Neural cell (in vitro differentiated cells): ENCODE results near the gene CSTB. TPM values are rescaled to one million over a fixed set of nuclear protein-coding genes. Genes with fewer than 3 reads are reported as not detected.

Experiments
- H2AFZ ChIP-seq: fragments of 200-600, 300-800 bp; sonication (generic), shearing (Covaris generic); 2 replicates; pipeline ENCODE4 v1.6.0; 2014; ENCODE audit warnings: low read depth, mild to moderate bottlenecking, antibody characterized with exemption, low read length, moderate library complexity
- H3F3A ChIP-seq: fragments of 200-600 bp; shearing (Covaris generic); 2 replicates; pipeline ENCODE4 v1.6.1; 2016; ENCODE audit warnings: mild to moderate bottlenecking, moderate library complexity, mixed read lengths, antibody characterized with exemption, low read length; ENCODE audit not compliant: insufficient read depth, poor library complexity, severe bottlenecking
- H3K27ac ChIP-seq: fragments of 200-600, 300-800 bp; sonication (generic), shearing (Covaris generic); 2 replicates; pipeline ENCODE4 v1.5.1; 2014; ENCODE audit warnings: mild to moderate bottlenecking, low read length, moderate library complexity
- H3K27me3 ChIP-seq: fragments of 300-800, 200-600 bp; sonication (generic), shearing (Covaris generic); 2 replicates; pipeline ENCODE4 v1.6.0; 2014; ENCODE audit warnings: mild to moderate bottlenecking, low read depth, low read length, moderate library complexity; ENCODE audit not compliant: insufficient read depth
- H3K36me3 ChIP-seq: fragments of 300-800, 200-600 bp; sonication (generic), shearing (Covaris generic); 2 replicates; pipeline ENCODE4 v1.5.1; 2014; ENCODE audit warnings: mild to moderate bottlenecking, antibody characterized with exemption, low read length, moderate library complexity; ENCODE audit not compliant: insufficient read depth
- H3K4me2 ChIP-seq: fragments of 300-800, 200-600 bp; sonication (generic), shearing (Covaris generic); 2 replicates; pipeline ENCODE4 v1.6.0; 2014; ENCODE audit warnings: mild to moderate bottlenecking, low read length
- H3K4me3 ChIP-seq: fragments of 300-800, 200-600 bp; sonication (generic), shearing (Covaris generic); 2 replicates; pipeline ENCODE4 v1.5.1; 2014; ENCODE audit warnings: mild to moderate bottlenecking, low read length, moderate library complexity
- H3K79me2 ChIP-seq: fragments of 200-600 bp; shearing (Covaris generic); replicated peaks from 2 replicates; pipeline ENCODE4 v1.6.0; 2014; ENCODE audit warnings: mild to moderate bottlenecking, low read length, moderate library complexity; ENCODE audit not compliant: insufficient read depth
- H3K9ac ChIP-seq: fragments of 300-800, 200-600 bp; sonication (generic), shearing (Covaris generic); 2 replicates; pipeline ENCODE4 v1.6.1; 2016; ENCODE audit warnings: mild to moderate bottlenecking, low read length, mixed read lengths
- H3K9me2 ChIP-seq: fragments of 200-600 bp; shearing (Covaris generic); 2 replicates; pipeline ENCODE4 v1.6.1; 2016; ENCODE audit warnings: mild to moderate bottlenecking, low read length, mixed read lengths; ENCODE audit not compliant: insufficient read depth
- H3K9me3 ChIP-seq: fragments of 200-600, 300-800 bp; sonication (generic), shearing (Covaris generic); 2 replicates; pipeline ENCODE4 v1.6.1; 2016; ENCODE audit warnings: mild to moderate bottlenecking, mixed run types, low read length, moderate library complexity, mixed read lengths
- H4K20me1 ChIP-seq: fragments of 200-600 bp; shearing (Covaris generic); 2 replicates; pipeline ENCODE4 v1.6.1; 2016; ENCODE audit warnings: mild to moderate bottlenecking, mixed run types; ENCODE audit not compliant: insufficient read depth
- EP300 ChIP-seq: fragments of 450-650 bp; conservative IDR thresholded peaks from 2 replicates; pipeline ENCODE4 v1.6.1; 2014; ENCODE audit warnings: antibody characterized with exemption, mild to moderate bottlenecking, moderate library complexity; ENCODE audit not compliant: poor library complexity, severe bottlenecking
- EZH2 ChIP-seq: fragments of 200-600, 300-800 bp; shearing (Covaris generic), sonication (generic); IDR thresholded peaks from 2 replicates; pipeline ENCODE4 v1.6.1; 2014; ENCODE audit warnings: antibody characterized with exemption, low read length, borderline replicate concordance, mild to moderate bottlenecking; ENCODE audit not compliant: insufficient read depth, poor library complexity, severe bottlenecking
- MXI1 ChIP-seq: fragments of 450-650 bp; conservative IDR thresholded peaks from 2 replicates; pipeline ENCODE4 v1.6.1; 2014; ENCODE audit warnings: antibody characterized with exemption, mild to moderate bottlenecking; ENCODE audit not compliant: poor library complexity, severe bottlenecking
- POLR2AphosphoS5 ChIP-seq: IDR thresholded peaks from 2 replicates; pipeline ENCODE4 v1.6.1; 2012
- RAD21 ChIP-seq: fragments of 450-650 bp; conservative IDR thresholded peaks from 2 replicates; pipeline ENCODE4 v1.6.1; 2014; ENCODE audit warnings: antibody characterized with exemption, mild to moderate bottlenecking, moderate library complexity
- SMC3 ChIP-seq: fragments of 450-650 bp; conservative IDR thresholded peaks from 2 replicates; pipeline ENCODE4 v1.6.1; 2014; ENCODE audit warnings: antibody characterized with exemption, mild to moderate bottlenecking, moderate library complexity; ENCODE audit not compliant: poor library complexity
- TAF1 ChIP-seq: IDR thresholded peaks from 2 replicates; pipeline ENCODE4 v1.6.1; 2012; ENCODE audit warnings: low read depth
- polyA plus RNA-seq: library from polyadenylated mRNA; depleted of rRNA; stranded (reverse); fragments of >200 nt; gene quantifications from 2 replicates; pipeline ENCODE4 v1.2.3, GENCODE V29; 2014
- TF ChIP-seq, protein P1 (sequence below): IDR thresholded peaks from 2 replicates; pipeline ENCODE4 v1.6.1; 2012; ENCODE audit warnings: borderline replicate concordance
- TF ChIP-seq, protein P2 (sequence below): fragments of 450-650 bp; IDR thresholded peaks from 2 replicates; pipeline ENCODE4 v1.5.1; 2014; ENCODE audit warnings: antibody characterized with exemption, mild to moderate bottlenecking, moderate library complexity; ENCODE audit not compliant: poor library complexity, severe bottlenecking

The CSTB gene
- polyA plus RNA-seq, 1 donor from 2014 or later, result 9.7 TPM

DNA sequence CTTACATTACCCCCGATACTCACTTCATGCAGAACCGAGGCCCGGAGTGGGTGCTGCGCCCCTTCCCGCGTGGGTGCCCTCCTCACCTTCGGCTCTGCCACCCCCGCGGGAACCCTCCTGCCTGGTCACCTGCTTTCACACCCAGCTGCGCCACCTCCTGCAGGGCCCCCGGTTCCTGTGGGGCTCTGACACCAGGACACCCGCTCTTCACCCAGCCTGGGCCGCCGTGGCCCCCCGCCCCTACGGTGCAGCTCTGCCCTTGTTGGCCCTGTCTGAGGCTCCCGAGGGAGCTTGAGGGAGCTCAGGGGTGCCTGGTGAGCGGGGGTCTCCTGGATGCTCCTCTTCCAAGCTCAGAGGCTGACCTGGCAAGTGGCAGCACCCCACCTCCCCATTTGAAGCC, 32.3 kb upstream of the CSTB start:
- Histone ChIP-seq H3K36me3 (no peaks in the 10 kb centered on the region), H4K20me1 (no peaks in the 10 kb centered on the region), H3K9me3 (no peaks in the 10 kb centered on the region), H3K9ac (no peak overlapping the region), H3K27me3 (no peaks in the 10 kb centered on the region), H3K27ac (no peak overlapping the region), H3K4me3 (no peak overlapping the region), H3K79me2 (no peaks in the 10 kb centered on the region), H3F3A (no peaks in the 10 kb centered on the region), H3K4me2 (no peak overlapping the region), H2AFZ (no peak overlapping the region), H3K9me2 (no peaks in the 10 kb centered on the region)
- TF ChIP-seq EZH2 (no peak), EP300 (no peak), SMC3 (no peak), RAD21 (no peak), POLR2AphosphoS5 (no peak)

DNA sequence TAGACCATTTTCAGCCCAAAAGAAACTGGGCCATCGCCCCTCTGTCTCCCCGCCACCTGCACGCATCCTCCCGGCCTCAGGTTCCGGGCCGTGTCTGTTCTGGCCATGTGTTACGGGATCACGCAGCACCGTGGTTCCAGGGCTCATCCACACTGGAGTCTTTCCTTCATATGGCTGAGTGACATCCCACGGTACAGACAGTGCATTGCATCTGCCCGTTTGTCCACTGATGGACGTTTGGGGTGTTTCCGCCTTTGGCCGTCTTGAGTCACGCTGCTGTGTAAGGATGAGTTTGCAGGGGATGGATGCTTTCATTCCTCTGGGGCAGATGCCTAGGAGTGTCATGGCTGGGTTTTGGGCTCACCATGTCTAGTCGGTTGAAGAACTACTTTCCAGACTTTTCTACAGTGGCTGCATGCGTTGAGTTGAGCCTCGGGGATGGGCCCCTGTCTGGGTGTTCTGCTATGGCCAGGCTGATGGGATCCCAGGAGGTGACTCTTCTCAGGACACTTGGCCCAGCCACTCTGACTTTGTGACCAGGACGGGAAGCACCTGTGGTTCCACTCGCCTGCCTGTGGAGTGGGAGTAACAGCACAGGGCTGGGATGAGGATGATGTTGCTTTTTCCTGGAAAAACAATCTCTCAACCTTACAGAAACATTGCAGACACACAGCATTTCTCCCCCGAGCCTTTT, 30.1 kb upstream of the CSTB start:
- Histone ChIP-seq H3F3A (no peaks in the 10 kb centered on the region), H3K36me3 (no peaks in the 10 kb centered on the region), H2AFZ (no peak overlapping the region), H3K9me2 (no peaks in the 10 kb centered on the region), H3K27me3 (no peaks in the 10 kb centered on the region), H4K20me1 (no peaks in the 10 kb centered on the region), H3K79me2 (no peaks in the 10 kb centered on the region), H3K4me3 (no peak overlapping the region), H3K4me2 (no peak overlapping the region), H3K9me3 (no peaks in the 10 kb centered on the region), H3K9ac (no peak overlapping the region), H3K27ac (no peak overlapping the region)
- TF ChIP-seq RAD21, result no peak
- TF ChIP-seq EZH2, result no peak
- TF ChIP-seq, protein P1, sequence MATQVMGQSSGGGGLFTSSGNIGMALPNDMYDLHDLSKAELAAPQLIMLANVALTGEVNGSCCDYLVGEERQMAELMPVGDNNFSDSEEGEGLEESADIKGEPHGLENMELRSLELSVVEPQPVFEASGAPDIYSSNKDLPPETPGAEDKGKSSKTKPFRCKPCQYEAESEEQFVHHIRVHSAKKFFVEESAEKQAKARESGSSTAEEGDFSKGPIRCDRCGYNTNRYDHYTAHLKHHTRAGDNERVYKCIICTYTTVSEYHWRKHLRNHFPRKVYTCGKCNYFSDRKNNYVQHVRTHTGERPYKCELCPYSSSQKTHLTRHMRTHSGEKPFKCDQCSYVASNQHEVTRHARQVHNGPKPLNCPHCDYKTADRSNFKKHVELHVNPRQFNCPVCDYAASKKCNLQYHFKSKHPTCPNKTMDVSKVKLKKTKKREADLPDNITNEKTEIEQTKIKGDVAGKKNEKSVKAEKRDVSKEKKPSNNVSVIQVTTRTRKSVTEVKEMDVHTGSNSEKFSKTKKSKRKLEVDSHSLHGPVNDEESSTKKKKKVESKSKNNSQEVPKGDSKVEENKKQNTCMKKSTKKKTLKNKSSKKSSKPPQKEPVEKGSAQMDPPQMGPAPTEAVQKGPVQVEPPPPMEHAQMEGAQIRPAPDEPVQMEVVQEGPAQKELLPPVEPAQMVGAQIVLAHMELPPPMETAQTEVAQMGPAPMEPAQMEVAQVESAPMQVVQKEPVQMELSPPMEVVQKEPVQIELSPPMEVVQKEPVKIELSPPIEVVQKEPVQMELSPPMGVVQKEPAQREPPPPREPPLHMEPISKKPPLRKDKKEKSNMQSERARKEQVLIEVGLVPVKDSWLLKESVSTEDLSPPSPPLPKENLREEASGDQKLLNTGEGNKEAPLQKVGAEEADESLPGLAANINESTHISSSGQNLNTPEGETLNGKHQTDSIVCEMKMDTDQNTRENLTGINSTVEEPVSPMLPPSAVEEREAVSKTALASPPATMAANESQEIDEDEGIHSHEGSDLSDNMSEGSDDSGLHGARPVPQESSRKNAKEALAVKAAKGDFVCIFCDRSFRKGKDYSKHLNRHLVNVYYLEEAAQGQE, result no peak

DNA sequence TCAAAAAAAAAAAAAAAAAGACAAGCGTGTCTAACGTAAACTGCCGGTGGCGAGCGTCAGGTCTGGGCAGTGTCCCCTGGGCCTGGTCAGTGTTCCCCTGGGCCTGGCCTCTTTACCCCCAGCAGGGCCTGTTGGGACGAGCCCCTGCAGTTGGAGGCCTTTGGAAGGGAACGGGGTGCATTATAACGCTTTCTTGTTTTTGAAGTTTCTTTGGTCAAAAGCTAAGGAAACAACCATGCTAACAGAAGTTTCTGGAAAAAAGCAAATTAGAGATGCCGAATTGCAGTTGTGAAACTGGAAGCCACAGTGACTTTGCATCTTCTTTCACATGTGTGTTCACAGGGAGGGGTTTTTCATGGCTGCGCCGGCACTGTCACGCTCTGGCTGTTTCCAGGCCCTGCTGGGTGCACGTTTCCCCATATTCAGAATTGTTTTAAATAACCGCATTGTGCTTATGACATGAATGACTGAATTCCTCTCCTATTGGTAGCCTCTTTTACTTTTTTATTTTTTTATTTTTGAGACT, 29.2 kb upstream of the CSTB start:
- Histone ChIP-seq H2AFZ (no peak overlapping the region), H3K4me2 (no peak overlapping the region), H3K36me3 (no peaks in the 10 kb centered on the region), H4K20me1 (no peaks in the 10 kb centered on the region), H3F3A (no peaks in the 10 kb centered on the region), H3K9me2 (no peaks in the 10 kb centered on the region), H3K79me2 (no peaks in the 10 kb centered on the region), H3K9ac (no peak overlapping the region), H3K9me3 (no peaks in the 10 kb centered on the region), H3K27me3 (no peaks in the 10 kb centered on the region), H3K27ac (no peak overlapping the region), H3K4me3 (no peak overlapping the region)
- TF ChIP-seq EZH2 (no peak), TAF1 (no peak), SMC3 (no peak), POLR2AphosphoS5 (no peak), MXI1 (no peak), EP300 (no peak), RAD21 (no peak)
- TF ChIP-seq, protein P2, sequence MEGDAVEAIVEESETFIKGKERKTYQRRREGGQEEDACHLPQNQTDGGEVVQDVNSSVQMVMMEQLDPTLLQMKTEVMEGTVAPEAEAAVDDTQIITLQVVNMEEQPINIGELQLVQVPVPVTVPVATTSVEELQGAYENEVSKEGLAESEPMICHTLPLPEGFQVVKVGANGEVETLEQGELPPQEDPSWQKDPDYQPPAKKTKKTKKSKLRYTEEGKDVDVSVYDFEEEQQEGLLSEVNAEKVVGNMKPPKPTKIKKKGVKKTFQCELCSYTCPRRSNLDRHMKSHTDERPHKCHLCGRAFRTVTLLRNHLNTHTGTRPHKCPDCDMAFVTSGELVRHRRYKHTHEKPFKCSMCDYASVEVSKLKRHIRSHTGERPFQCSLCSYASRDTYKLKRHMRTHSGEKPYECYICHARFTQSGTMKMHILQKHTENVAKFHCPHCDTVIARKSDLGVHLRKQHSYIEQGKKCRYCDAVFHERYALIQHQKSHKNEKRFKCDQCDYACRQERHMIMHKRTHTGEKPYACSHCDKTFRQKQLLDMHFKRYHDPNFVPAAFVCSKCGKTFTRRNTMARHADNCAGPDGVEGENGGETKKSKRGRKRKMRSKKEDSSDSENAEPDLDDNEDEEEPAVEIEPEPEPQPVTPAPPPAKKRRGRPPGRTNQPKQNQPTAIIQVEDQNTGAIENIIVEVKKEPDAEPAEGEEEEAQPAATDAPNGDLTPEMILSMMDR, result no peak
- TF ChIP-seq, protein P1, result no peak
